ENCODE results near the gene PTGIR.

GRCh38 chr19:46591254-46591653 lies 33.6 kb downstream of the PTGIR start:
- TF ChIP-seq CTCF (IDR thresholded peaks at IDR 0.05) = no peak
- TF ChIP-seq POLR2A (IDR thresholded peaks at IDR 0.05) = no peak
